ENCODE results near the gene ADAMTS1. TPM values are rescaled to one million over a fixed set of nuclear protein-coding genes. Genes with fewer than 3 reads are reported as not detected.

ADAMTS1 gene
- total RNA-seq, 2 experiments from 2014 or later: not detected

- intact Hi-C loops (cut with micrococcal nuclease; ENCODE audit: unreplicated experiment): no loop called here
Observed at GRCh38 chr21:26842300-26842699, 2.9 kb downstream of the ADAMTS1 start.

GRCh38 chr21:26840912-26841311 lies 4.3 kb downstream of the ADAMTS1 start:
- Histone ChIP-seq H3K36me3 (ENCODE audit: insufficient read depth, low read length) (no peaks in the 10 kb centered on the region), H3K9me3 (ENCODE audit: low read length) (no peaks in the 10 kb centered on the region), H4K20me1 (ENCODE audit: insufficient read depth, low read length) (no peaks in the 10 kb centered on the region), H3K4me1 (ENCODE audit: insufficient read depth, low read length, poor library complexity, severe bottlenecking) (no peaks in the 10 kb centered on the region), H3K79me2 (ENCODE audit: insufficient read depth, low read depth, low read length) (no peaks in the 10 kb centered on the region), H3K4me2 (ENCODE audit: low read length) (no peak overlapping the region), H2AFZ (ENCODE audit: low read length) (no peak overlapping the region), H3K27ac (ENCODE audit: low read depth, low read length, poor library complexity, severe bottlenecking) (no peak overlapping the region), H3K4me3 (ENCODE audit: low read depth, low read length, poor library complexity, severe bottlenecking) (no peak overlapping the region), H3K9me2 (ENCODE audit: insufficient read depth, low read length) (no peaks in the 10 kb centered on the region)
- ChIA-PET POLR2A (no interaction called here), CTCF (ENCODE audit: unreplicated experiment) (no interaction called here)
- intact Hi-C loops (cut with micrococcal nuclease; ENCODE audit: unreplicated experiment): no loop called here
- TF ChIP-seq, protein P1, sequence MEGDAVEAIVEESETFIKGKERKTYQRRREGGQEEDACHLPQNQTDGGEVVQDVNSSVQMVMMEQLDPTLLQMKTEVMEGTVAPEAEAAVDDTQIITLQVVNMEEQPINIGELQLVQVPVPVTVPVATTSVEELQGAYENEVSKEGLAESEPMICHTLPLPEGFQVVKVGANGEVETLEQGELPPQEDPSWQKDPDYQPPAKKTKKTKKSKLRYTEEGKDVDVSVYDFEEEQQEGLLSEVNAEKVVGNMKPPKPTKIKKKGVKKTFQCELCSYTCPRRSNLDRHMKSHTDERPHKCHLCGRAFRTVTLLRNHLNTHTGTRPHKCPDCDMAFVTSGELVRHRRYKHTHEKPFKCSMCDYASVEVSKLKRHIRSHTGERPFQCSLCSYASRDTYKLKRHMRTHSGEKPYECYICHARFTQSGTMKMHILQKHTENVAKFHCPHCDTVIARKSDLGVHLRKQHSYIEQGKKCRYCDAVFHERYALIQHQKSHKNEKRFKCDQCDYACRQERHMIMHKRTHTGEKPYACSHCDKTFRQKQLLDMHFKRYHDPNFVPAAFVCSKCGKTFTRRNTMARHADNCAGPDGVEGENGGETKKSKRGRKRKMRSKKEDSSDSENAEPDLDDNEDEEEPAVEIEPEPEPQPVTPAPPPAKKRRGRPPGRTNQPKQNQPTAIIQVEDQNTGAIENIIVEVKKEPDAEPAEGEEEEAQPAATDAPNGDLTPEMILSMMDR (conservative IDR thresholded peaks at IDR 0.05; ENCODE audit: low read length): no peak
- TF ChIP-seq EZH2phosphoT487 (IDR thresholded peaks at IDR 0.05; ENCODE audit: borderline replicate concordance, low read depth, low read length): no peak
- no TSS peak for BruUV-seq (replicated peaks)
- no peak for DNase-seq (ENCODE audit: low spot score)

More at GRCh38 chr21:26842300-26842699, 2.9 kb downstream of the ADAMTS1 start:
- no peak overlapping the region for H2AFZ ChIP-seq (ENCODE audit: low read length)
- H3K79me2 ChIP-seq (ENCODE audit: insufficient read depth, low read depth, low read length): no peaks in the 10 kb centered on the region
- H3K4me2 ChIP-seq (ENCODE audit: low read length): no peak overlapping the region
- H3K9me3 ChIP-seq (ENCODE audit: low read length): no peaks in the 10 kb centered on the region
- no peak overlapping the region for H3K4me3 ChIP-seq (ENCODE audit: low read depth, low read length, poor library complexity, severe bottlenecking)
- H3K4me1 ChIP-seq (ENCODE audit: insufficient read depth, low read length, poor library complexity, severe bottlenecking): no peaks in the 10 kb centered on the region
- POLR2A ChIA-PET: no interaction called here
- no peak for DNase-seq (ENCODE audit: low spot score)
- H4K20me1 ChIP-seq (ENCODE audit: insufficient read depth, low read length): no peaks in the 10 kb centered on the region
- CTCF ChIA-PET (ENCODE audit: unreplicated experiment): no interaction called here
- no TSS peak for BruUV-seq (replicated peaks)
- H3K9me2 ChIP-seq (ENCODE audit: insufficient read depth, low read length): no peaks in the 10 kb centered on the region
- H3K36me3 ChIP-seq (ENCODE audit: insufficient read depth, low read length): no peaks in the 10 kb centered on the region
- TF ChIP-seq, protein P1 (conservative IDR thresholded peaks at IDR 0.05; ENCODE audit: low read length): no peak
- no peak for TF ChIP-seq EZH2phosphoT487 (IDR thresholded peaks at IDR 0.05; ENCODE audit: borderline replicate concordance, low read depth, low read length)
- H3K27ac ChIP-seq (ENCODE audit: low read depth, low read length, poor library complexity, severe bottlenecking): no peak overlapping the region

- intact Hi-C loops (cut with micrococcal nuclease; ENCODE audit: unreplicated experiment): no loop called here
- CTCF ChIA-PET (ENCODE audit: unreplicated experiment): no interaction called here
- TF ChIP-seq, protein P1 (conservative IDR thresholded peaks at IDR 0.05; ENCODE audit: low read length): no peak
- TF ChIP-seq EZH2phosphoT487 (IDR thresholded peaks at IDR 0.05; ENCODE audit: borderline replicate concordance, low read depth, low read length): no peak
Observed at GRCh38 chr21:26840201-26840600, 5.0 kb downstream of the ADAMTS1 start.

More at GRCh38 chr21:26840201-26840600, 5.0 kb downstream of the ADAMTS1 start:
- BruUV-seq (replicated peaks): no TSS peak
- no peaks in the 10 kb centered on the region for H3K36me3 ChIP-seq (ENCODE audit: insufficient read depth, low read length)
- no peak overlapping the region for H3K27ac ChIP-seq (ENCODE audit: low read depth, low read length, poor library complexity, severe bottlenecking)
- no peak overlapping the region for H3K4me3 ChIP-seq (ENCODE audit: low read depth, low read length, poor library complexity, severe bottlenecking)
- H4K20me1 ChIP-seq (ENCODE audit: insufficient read depth, low read length): no peaks in the 10 kb centered on the region
- H3K9me3 ChIP-seq (ENCODE audit: low read length): no peaks in the 10 kb centered on the region
- POLR2A ChIA-PET: interaction anchor here (0.7 kb wide), 1 partner anchor 45 kb away, joined by 3 read pairs; no protein-coding TSS in a partner anchor
- no peak overlapping the region for H2AFZ ChIP-seq (ENCODE audit: low read length)
- no peak overlapping the region for H3K4me2 ChIP-seq (ENCODE audit: low read length)
- H3K4me1 ChIP-seq (ENCODE audit: insufficient read depth, low read length, poor library complexity, severe bottlenecking): no peaks in the 10 kb centered on the region
- no peaks in the 10 kb centered on the region for H3K9me2 ChIP-seq (ENCODE audit: insufficient read depth, low read length)
- no peaks in the 10 kb centered on the region for H3K79me2 ChIP-seq (ENCODE audit: insufficient read depth, low read depth, low read length)
- no peak for DNase-seq (ENCODE audit: low spot score)
